CD4-positive, alpha-beta T cell (primary cell): ENCODE measurements around the gene PIAS4. TPM values are rescaled to one million over a fixed set of nuclear protein-coding genes. Genes with fewer than 3 reads are reported as not detected.

Experiments
- ATAC-seq: fragments of 200-7000 bp; cut with Tn5 transposase; one replicate; pipeline ENCODE4 v1.10.0; 2022; ENCODE audit warnings: mild to moderate bottlenecking; ENCODE audit not compliant: poor library complexity
- CTCF ChIA-PET: fragments of 350-600 bp; sonication (Branson Sonifier 250); formaldehyde crosslinking; loops from one replicate; lab custom pipeline; 2021; ENCODE audit warnings: antibody characterized with exemption, inconsistent platforms; lab: Charles Lee
- POLR2A ChIA-PET: fragments of 350-600 bp; sonication (Branson Sonifier 250); formaldehyde crosslinking; loops from one replicate; lab custom pipeline; 2021; ENCODE audit warnings: antibody characterized with exemption, inconsistent platforms; lab: Charles Lee
- DNase-seq, 14 experiments: peaks; one replicate each; pipeline ENCODE4 v3.0.0-alpha.2; 2013 to 2020; ENCODE audit warnings: mixed read lengths in 2 of 14
- H3K27ac ChIP-seq, 2 donors: one replicate each; pipeline versions ENCODE4 v1.5.1 to v1.7.0; 2013; ENCODE audit warnings: low read length in 2 of 2, low read depth in 1 of 2, mild to moderate bottlenecking in 1 of 2
- H3K27me3 ChIP-seq, 2 experiments: 1 replicate in 1 of 2; 2 replicates in 1 of 2; pipeline versions ENCODE4 v1.6.1 to v1.7.0; 2013; ENCODE audit warnings: low read length in 2 of 2, control low read depth in 1 of 2, mild to moderate bottlenecking in 1 of 2, moderate library complexity in 1 of 2; ENCODE audit not compliant: insufficient read depth in 2 of 2, control insufficient read depth in 1 of 2
- H3K36me3 ChIP-seq: one replicate; pipeline ENCODE4 v1.6.1; 2013; ENCODE audit warnings: low read length, control low read depth; ENCODE audit not compliant: insufficient read depth
- H3K4me1 ChIP-seq: one replicate; pipeline ENCODE4 v1.6.1; 2013; ENCODE audit warnings: low read length, control low read depth; ENCODE audit not compliant: insufficient read depth
- H3K4me3 ChIP-seq: one replicate; pipeline ENCODE4 v1.5.1; 2013; ENCODE audit warnings: mild to moderate bottlenecking, low read length, moderate library complexity
- H3K9me3 ChIP-seq, 2 experiments: 1 replicate in 1 of 2; 2 replicates in 1 of 2; pipeline versions ENCODE4 v1.6.1 to v1.7.0; 2013; ENCODE audit warnings: low read length in 2 of 2, mild to moderate bottlenecking in 2 of 2, control low read depth in 1 of 2, moderate library complexity in 1 of 2; ENCODE audit not compliant: control insufficient read depth in 1 of 2, insufficient read depth in 1 of 2
- H3K27ac Mint-ChIP-seq: one replicate; pipeline ENCODE4 v1.8.0; 2020; ENCODE audit warnings: mixed read lengths
- H3K27me3 Mint-ChIP-seq: one replicate; pipeline ENCODE4 v1.8.0; 2021; ENCODE audit warnings: mixed read lengths
- H3K36me3 Mint-ChIP-seq: one replicate; pipeline ENCODE4 v1.8.0; 2021; ENCODE audit warnings: low read depth, mixed read lengths
- H3K4me1 Mint-ChIP-seq: one replicate; pipeline ENCODE4 v1.8.0; 2021; ENCODE audit warnings: low read depth, mixed read lengths
- H3K4me3 Mint-ChIP-seq: one replicate; pipeline ENCODE4 v1.8.0; 2020; ENCODE audit warnings: mild to moderate bottlenecking, mixed read lengths
- H3K9me3 Mint-ChIP-seq: one replicate; pipeline ENCODE4 v1.8.0; 2020; ENCODE audit warnings: mixed read lengths
- intact Hi-C, 2 experiments: fragments of 100-400 bp; cut with DNase I in 1 of 2; cut with micrococcal nuclease in 1 of 2; formaldehyde crosslinking; loops; one replicate each; pipeline versions ENCODE4 v1.15.1 to v1.9.0; 2023 to 2025; cut with DNase I, micrococcal nuclease
- total RNA-seq, 174 experiments: library from RNA in 2 of 174; stranded (reverse) in 2 of 174; gene quantifications; one replicate each; pipeline ENCODE4 v1.2.3 and lab custom pipeline; 2021 to 2026
- TF ChIP-seq, protein P1 (sequence below): fragments of 200-600 bp; IDR thresholded peaks from one replicate; pipeline ENCODE4 v1.8.0; 2022; ENCODE audit warnings: antibody characterized with exemption, mild to moderate bottlenecking

Gene PIAS4
- total RNA-seq, 2 experiments from 2014 or later, result 14.5 to 16.5 TPM

DNA sequence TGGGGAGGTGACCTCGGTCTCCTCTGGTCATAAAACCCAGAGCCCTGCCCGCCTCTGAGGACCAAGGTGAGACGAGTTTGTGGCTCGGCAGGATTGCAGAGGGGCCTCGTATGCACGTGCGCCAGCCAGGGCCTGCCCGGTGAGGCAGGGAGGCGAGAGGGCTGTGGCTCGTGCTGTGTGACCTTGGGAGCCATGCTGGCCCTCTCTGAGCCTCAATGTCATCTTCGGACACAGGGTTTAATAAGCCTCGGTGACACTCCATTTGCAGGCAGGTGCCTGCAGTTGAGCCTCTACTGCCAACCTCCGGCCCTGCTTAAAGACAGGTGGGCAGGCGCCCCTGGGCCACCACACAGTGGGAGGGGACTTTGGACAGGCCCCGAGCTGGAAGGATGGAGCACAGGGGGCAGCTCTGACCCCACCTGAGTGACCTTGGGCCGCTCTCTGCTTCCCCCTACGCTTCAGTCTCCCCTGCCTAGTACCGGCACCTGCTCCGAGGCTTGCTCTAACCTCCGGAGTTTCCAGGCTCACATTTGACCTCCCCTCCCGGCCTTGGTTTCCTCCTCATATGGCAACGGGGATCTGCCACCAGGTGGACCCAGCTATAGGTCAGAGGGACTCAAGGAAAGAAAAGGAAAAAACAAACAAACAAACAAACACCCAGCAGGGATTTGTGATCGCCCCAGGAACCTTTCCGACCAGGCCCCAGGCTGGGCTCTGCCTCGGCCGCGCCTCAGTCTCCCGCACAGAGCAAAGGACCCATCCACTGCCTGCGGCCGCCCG lies 56.0 kb downstream of the PIAS4 start:
- ATAC-seq, result no peak
- peak overlapping the region; percentile 81 for H3K27ac Mint-ChIP-seq
- peaks cover 9% of the 10 kb centered on the region for H3K36me3 Mint-ChIP-seq
- peak overlapping the region; percentile 89 for H3K4me3 Mint-ChIP-seq
- intact Hi-C loops, result no loop called here
- peaks cover 24% of the 10 kb centered on the region for H3K4me1 Mint-ChIP-seq
- H3K9me3 Mint-ChIP-seq, result no peaks in the 10 kb centered on the region
- no peaks in the 10 kb centered on the region for H3K27me3 Mint-ChIP-seq
- Histone ChIP-seq H3K4me3 (peak overlapping the region; percentile 65), H3K36me3 (peaks cover 25% of the 10 kb centered on the region), H3K9me3 (no peaks in the 10 kb centered on the region), H3K27me3 (no peaks in the 10 kb centered on the region), H3K4me1 (peaks cover 70% of the 10 kb centered on the region), H3K27ac (peak overlapping the region; percentile 24 to 80)
- TF ChIP-seq, protein P1, sequence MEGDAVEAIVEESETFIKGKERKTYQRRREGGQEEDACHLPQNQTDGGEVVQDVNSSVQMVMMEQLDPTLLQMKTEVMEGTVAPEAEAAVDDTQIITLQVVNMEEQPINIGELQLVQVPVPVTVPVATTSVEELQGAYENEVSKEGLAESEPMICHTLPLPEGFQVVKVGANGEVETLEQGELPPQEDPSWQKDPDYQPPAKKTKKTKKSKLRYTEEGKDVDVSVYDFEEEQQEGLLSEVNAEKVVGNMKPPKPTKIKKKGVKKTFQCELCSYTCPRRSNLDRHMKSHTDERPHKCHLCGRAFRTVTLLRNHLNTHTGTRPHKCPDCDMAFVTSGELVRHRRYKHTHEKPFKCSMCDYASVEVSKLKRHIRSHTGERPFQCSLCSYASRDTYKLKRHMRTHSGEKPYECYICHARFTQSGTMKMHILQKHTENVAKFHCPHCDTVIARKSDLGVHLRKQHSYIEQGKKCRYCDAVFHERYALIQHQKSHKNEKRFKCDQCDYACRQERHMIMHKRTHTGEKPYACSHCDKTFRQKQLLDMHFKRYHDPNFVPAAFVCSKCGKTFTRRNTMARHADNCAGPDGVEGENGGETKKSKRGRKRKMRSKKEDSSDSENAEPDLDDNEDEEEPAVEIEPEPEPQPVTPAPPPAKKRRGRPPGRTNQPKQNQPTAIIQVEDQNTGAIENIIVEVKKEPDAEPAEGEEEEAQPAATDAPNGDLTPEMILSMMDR, result no peak
- POLR2A ChIA-PET, result interaction anchor here (0.6 to 1.5 kb wide), 3 partner anchors 41 to 76 kb away, joined by 3 to 6 read pairs (median 4); partner anchors contain the start of gene PIAS4
- CTCF ChIA-PET, result interaction anchor here (1.0 kb wide), 1 partner anchor 77 kb away, joined by 3 read pairs; no protein-coding TSS in a partner anchor
- peak in 1 of 14 experiments; percentile 49 for DNase-seq

DNA sequence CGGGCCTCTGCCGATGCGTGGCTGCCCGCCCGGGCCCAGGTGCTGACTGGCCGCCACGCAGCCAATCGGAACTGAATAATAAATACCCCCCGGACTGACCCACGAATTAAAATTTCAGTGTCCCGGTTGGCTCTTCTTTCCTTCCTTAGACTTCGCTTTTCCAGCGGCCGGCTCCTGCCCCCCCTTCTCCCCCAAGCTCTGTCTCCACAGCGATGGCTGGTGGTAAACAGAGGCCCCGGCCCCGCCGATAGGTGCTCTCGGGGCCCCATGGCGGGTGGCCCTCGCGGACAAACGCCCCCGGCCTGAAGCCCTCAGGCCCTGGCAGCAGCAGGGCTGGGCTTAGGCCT lies 56.6 kb downstream of the PIAS4 start:
- H3K4me3 Mint-ChIP-seq, result peak overlapping the region; percentile 89
- no peaks in the 10 kb centered on the region for H3K9me3 Mint-ChIP-seq
- peak overlapping the region; percentile 80 for H3K27ac ChIP-seq
- peaks cover 70% of the 10 kb centered on the region for H3K4me1 ChIP-seq
- CTCF ChIA-PET, result no interaction called here
- H3K9me3 ChIP-seq, result no peaks in the 10 kb centered on the region
- no peaks in the 10 kb centered on the region for H3K27me3 Mint-ChIP-seq
- no peaks in the 10 kb centered on the region for H3K27me3 ChIP-seq
- ATAC-seq, result no peak
- TF ChIP-seq, protein P1, result no peak
- H3K36me3 ChIP-seq, result peaks cover 25% of the 10 kb centered on the region
- peaks cover 29% of the 10 kb centered on the region for H3K4me1 Mint-ChIP-seq
- peaks cover 9% of the 10 kb centered on the region for H3K36me3 Mint-ChIP-seq
- POLR2A ChIA-PET, result interaction anchor here (0.6 to 1.5 kb wide), 3 partner anchors 21 to 77 kb away, joined by 3 to 6 read pairs (median 3); partner anchors contain the start of gene PIAS4
- peak overlapping the region; percentile 81 for H3K27ac Mint-ChIP-seq
- intact Hi-C loops, result no loop called here
- peak overlapping the region; percentile 65 for H3K4me3 ChIP-seq
- DNase-seq, result no peak

DNA sequence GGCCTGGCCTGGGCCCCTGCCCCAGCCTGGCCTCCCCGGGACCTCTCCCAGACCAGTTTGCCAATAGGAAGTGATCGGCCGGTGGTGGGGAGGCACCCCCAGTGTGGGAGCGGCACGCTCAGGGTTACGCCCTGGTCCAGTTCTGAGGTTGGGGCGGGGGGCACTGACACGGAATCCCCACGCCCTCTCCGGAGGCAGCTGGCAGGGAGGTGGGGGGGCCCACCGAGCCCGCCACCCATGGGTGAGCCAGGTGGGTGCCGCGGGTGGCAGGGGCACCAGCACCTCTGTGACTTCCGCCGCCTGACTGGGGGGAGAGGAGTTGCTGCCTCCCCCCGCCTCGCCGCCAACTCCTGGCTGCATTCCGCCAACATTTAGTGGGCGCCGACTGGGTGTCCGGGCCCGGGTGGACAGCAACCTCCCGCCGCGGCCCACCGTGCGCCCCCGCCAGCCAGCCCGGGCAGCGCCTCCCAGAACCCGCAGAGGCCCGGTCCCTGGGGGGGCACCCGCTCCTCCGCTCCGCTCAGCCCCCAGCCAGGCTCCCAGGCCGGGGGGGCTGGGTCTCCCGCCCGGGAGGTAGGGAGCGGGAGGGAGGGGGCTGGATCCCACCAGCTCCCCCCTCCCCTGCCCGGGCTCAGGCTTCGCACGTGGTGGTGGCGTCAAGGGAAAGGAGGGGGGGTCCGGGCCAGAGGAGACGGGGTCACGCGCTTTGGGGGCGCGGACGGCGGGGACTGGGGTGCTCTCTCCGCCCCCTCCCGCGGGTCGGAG lies 57.1 kb downstream of the PIAS4 start:
- ChIA-PET POLR2A (interaction anchor here (0.6 to 5.5 kb wide), 4 partner anchors 21 to 77 kb away, joined by 3 to 70 read pairs (median 4); no protein-coding TSS in a partner anchor), CTCF (no interaction called here)
- Mint-ChIP-seq H3K4me1 (peaks cover 35% of the 10 kb centered on the region), H3K36me3 (peaks cover 9% of the 10 kb centered on the region), H3K9me3 (no peaks in the 10 kb centered on the region), H3K27ac (no peak overlapping the region), H3K27me3 (no peaks in the 10 kb centered on the region), H3K4me3 (peak overlapping the region; percentile 70)
- TF ChIP-seq, protein P1, result no peak
- peaks cover 70% of the 10 kb centered on the region for H3K4me1 ChIP-seq
- no peaks in the 10 kb centered on the region for H3K9me3 ChIP-seq
- DNase-seq (peak in 11 of 14 experiments; percentile 28 to 77 (median 47)), ATAC-seq (no peak)
- H3K27ac ChIP-seq, result peak overlapping the region; percentile 80
- H3K4me3 ChIP-seq, result peak overlapping the region; percentile 65
- intact Hi-C loops, result loop anchor here (1.0 to 5.0 kb wide), 3 partner anchors 57 to 118 kb away; partner anchors contain the start of genes ANKRD24 (in 1 of the 2), EEF2 (in 1 of the 2), PIAS4 (in 1 of the 2) and SIRT6 (in 1 of the 2)
- H3K27me3 ChIP-seq, result no peaks in the 10 kb centered on the region
- peaks cover 25% of the 10 kb centered on the region for H3K36me3 ChIP-seq
